Neutrophil (primary cell): ENCODE measurements around the gene ASPHD1.
"Not testable (repeated sequence)": the region's sequence is repeated elsewhere in the genome, so short reads cannot be mapped to it uniquely, and the experiment has no call there.

ENCODE experiments used
- H3K27ac ChIP-seq: fragments of 200-600 bp; sonication (generic); 2 replicates; pipeline ENCODE4 v1.5.1; 2016; ENCODE audit warnings: mild to moderate bottlenecking, moderate library complexity
- H3K27me3 ChIP-seq: fragments of 200-600 bp; sonication (generic); 2 replicates; pipeline ENCODE4 v1.6.0; 2016; ENCODE audit warnings: mild to moderate bottlenecking
- H3K36me3 ChIP-seq: fragments of 200-600 bp; sonication (generic); 2 replicates; pipeline ENCODE4 v1.5.1; 2017
- H3K4me1 ChIP-seq, 2 experiments: fragments of 200-600 bp in 1 of 2; sonication (generic) in 1 of 2; 1 replicate in 1 of 2; 2 replicates in 1 of 2; pipeline versions ENCODE4 v1.5.1 to v1.6.1; 2013 to 2016; ENCODE audit warnings: low read depth in 1 of 2, low read length in 1 of 2, mild to moderate bottlenecking in 1 of 2, moderate library complexity in 1 of 2; ENCODE audit not compliant: control insufficient read depth in 1 of 2, insufficient read depth in 1 of 2
- H3K4me3 ChIP-seq, 2 experiments: fragments of 200-600 bp in 1 of 2; sonication (generic) in 1 of 2; 1 replicate in 1 of 2; 2 replicates in 1 of 2; pipeline ENCODE4 v1.5.1; 2013 to 2016; ENCODE audit warnings: low read depth in 1 of 2, low read length in 1 of 2, mild to moderate bottlenecking in 1 of 2, moderate library complexity in 1 of 2
- H3K9me3 ChIP-seq: fragments of 200-600 bp; sonication (generic); 2 replicates; pipeline ENCODE4 v1.5.1; 2016
- TF ChIP-seq, protein P1 (sequence below): fragments of 200-600 bp; sonication (generic); IDR thresholded peaks from 2 replicates; pipeline ENCODE4 v1.5.1; 2016; ENCODE audit warnings: antibody characterized with exemption

ASPHD1 gene

DNA sequence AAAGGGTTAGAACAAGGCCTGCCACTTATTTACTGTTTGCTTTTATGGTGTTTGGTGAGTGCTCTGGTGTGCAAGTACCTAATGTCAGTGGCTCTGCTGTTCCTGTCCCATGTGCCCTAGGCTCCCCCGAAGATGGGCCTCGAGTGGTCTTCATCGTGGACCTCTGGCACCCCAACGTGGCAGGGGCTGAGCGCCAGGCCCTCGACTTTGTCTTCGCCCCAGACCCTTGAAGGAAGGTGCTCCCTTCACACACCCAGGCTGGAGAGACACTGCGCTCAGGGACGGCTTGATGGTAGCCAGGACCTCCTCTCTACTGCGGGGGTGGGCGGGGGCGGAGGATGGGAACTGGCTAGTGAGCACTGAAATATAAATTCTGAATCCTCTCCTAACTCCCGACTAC, 5.4 kb downstream of the ASPHD1 start:
- H3K4me1 ChIP-seq = peaks cover under 1 to 2% of the 10 kb centered on the region in 2 experiments
- no peak overlapping the region for H3K4me3 ChIP-seq
- H3K27ac ChIP-seq = no peak overlapping the region
- no peaks in the 10 kb centered on the region for H3K9me3 ChIP-seq
- H3K27me3 ChIP-seq = peaks cover 17% of the 10 kb centered on the region
- TF ChIP-seq, protein P1, sequence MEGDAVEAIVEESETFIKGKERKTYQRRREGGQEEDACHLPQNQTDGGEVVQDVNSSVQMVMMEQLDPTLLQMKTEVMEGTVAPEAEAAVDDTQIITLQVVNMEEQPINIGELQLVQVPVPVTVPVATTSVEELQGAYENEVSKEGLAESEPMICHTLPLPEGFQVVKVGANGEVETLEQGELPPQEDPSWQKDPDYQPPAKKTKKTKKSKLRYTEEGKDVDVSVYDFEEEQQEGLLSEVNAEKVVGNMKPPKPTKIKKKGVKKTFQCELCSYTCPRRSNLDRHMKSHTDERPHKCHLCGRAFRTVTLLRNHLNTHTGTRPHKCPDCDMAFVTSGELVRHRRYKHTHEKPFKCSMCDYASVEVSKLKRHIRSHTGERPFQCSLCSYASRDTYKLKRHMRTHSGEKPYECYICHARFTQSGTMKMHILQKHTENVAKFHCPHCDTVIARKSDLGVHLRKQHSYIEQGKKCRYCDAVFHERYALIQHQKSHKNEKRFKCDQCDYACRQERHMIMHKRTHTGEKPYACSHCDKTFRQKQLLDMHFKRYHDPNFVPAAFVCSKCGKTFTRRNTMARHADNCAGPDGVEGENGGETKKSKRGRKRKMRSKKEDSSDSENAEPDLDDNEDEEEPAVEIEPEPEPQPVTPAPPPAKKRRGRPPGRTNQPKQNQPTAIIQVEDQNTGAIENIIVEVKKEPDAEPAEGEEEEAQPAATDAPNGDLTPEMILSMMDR = no peak
- peaks cover 33% of the 10 kb centered on the region for H3K36me3 ChIP-seq

DNA sequence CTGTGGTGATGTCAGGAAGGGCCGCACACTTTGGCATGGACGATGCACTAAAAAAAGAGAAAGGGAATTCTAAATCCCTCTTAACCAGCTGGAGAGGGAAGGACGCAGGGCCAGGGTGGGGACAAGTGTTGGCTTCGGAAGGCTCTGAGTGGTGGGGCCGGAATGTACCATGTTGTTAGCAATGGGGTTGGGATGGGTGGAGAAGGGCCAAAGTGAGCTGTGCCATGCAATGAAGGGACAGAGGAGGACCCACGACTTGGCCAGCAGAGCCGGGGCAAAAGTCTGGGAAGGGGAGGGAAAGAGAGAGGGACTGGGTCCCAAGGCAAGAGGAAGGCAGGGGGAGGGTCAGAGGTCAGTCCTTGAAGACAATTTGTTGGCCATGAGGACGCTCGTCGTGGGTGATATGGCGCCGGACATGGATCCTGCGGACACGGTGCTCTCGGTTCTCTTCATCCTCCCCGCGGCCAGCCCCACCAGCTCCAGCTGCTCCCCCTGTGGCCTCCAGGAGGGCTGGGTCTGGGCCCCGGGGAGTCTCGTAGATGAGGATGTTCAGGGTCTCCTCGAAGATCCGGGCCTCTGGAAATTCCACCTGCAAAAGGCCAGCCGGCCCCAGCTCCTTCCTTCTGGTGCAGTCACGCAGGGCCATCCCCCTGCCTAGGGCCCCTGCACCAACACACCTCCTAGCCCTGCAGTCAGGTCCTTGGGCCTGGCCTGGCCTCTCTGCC, 6.4 kb downstream of the ASPHD1 start:
- H3K4me1 ChIP-seq = no peaks in the 10 kb centered on the region
- H3K27ac ChIP-seq = no peak overlapping the region
- no peaks in the 10 kb centered on the region for H3K9me3 ChIP-seq
- no peak overlapping the region for H3K4me3 ChIP-seq
- H3K27me3 ChIP-seq = peaks cover 6% of the 10 kb centered on the region
- H3K36me3 ChIP-seq = peaks cover 43% of the 10 kb centered on the region
- TF ChIP-seq, protein P1 = no peak

DNA sequence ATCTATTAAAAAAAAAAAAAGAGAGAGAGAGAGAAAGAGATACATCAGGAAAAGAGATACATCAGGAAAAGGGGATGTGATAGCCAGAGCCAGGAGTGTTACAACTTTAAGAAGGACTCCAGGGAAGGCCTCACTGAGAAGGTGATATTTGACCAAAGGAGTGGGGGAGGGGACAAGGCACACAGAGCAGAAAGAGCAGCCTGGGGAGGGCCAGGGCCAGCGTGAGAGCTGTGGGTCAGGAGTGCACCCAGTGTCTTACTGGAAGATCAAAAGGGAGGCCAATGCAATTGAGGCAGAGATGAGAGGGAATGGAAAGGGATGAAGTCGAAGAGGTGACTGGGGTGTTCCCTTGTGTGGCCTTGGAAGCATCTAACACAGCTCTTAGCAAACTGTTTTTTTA, 7.7 kb downstream of the ASPHD1 start:
- peaks cover 46% of the 10 kb centered on the region for H3K36me3 ChIP-seq
- H3K27ac ChIP-seq = no peak overlapping the region
- no peaks in the 10 kb centered on the region for H3K4me1 ChIP-seq
- H3K4me3 ChIP-seq = no peak overlapping the region
- H3K27me3 ChIP-seq = no peaks in the 10 kb centered on the region
- no peaks in the 10 kb centered on the region for H3K9me3 ChIP-seq
- TF ChIP-seq, protein P1 = no peak

DNA sequence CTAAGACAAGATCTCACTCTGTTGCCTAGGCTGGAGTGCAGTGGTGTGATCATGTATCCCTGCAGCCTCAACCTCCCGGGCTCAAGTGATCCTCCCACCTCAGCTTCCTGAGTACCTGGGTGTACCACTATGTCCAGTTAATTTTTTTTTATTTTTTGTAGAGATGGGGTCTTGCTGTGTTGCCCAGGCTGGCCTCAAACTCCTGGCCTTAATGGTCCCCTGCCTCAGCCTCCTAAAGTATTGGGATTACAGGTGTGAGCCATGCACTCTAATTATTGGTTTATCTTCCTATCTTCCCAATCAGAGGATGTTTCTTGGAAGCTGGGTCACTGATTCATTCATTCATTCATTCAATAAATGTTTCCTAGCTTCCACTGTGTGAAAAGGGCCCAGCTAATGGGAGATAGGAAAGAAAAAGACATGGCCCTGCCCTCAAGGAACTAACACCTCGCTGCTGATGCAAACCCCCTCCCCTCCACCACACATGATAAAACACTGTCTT, 8.5 kb downstream of the ASPHD1 start:
- Histone ChIP-seq H3K27me3 (no peaks in the 10 kb centered on the region), H3K27ac (no peak overlapping the region), H3K9me3 (no peaks in the 10 kb centered on the region), H3K4me1 (no peaks in the 10 kb centered on the region), H3K4me3 (no peak overlapping the region), H3K36me3 (peaks cover 54% of the 10 kb centered on the region)
- TF ChIP-seq, protein P1 = no peak

DNA sequence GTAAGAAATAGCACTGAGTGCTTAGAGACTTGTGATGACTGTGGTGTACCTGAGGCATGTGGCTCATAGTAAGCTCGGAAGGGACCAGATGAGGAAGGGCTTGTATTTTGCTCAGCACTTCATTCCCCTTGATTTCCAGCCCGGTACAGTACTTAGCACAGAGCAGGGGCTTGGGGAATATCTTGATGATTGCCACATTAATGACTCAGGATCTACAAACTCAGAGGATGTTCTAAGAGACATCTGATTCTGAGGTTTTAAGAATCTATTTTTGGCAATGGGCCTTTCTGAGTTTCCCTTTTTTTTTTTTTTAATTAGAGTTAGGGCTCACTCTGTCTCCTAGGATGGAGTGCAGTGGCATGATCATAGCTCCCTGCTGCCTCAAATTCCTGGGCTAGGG, 9.1 kb downstream of the ASPHD1 start:
- no peaks in the 10 kb centered on the region for H3K9me3 ChIP-seq
- peaks cover 59% of the 10 kb centered on the region for H3K36me3 ChIP-seq
- H3K4me1 ChIP-seq = no peaks in the 10 kb centered on the region
- TF ChIP-seq, protein P1 = no peak
- H3K4me3 ChIP-seq = no peak overlapping the region
- no peaks in the 10 kb centered on the region for H3K27me3 ChIP-seq
- no peak overlapping the region for H3K27ac ChIP-seq

DNA sequence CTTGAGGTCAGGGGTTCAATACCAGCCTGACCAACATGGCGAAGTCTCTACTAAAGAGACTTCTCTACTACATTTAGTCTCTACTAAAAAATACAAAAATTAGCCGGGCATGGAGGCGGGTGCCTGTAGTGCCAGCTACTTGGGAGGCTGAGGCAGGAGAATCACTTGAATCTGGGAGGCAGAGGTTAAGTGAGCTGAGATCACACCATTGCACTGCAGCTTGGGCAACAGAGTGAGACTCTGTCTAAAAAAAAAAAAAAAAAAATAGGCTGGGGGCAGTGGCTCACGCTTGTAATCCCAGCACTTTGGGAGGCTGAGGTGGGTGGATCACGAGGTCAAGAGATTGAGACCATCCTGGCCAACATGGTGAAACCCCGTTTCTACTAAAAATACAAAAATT, 9.6 kb downstream of the ASPHD1 start:
- H3K9me3 ChIP-seq, H3K27ac ChIP-seq, H3K4me1 ChIP-seq, H3K4me3 ChIP-seq, H3K27me3 ChIP-seq: not testable (repeated sequence)
- H3K36me3 ChIP-seq = peaks cover 63% of the 10 kb centered on the region
